IPS-18a (cell line): ENCODE results near the gene CCND3.

ENCODE experiments used
- H3K27ac ChIP-seq: one replicate; pipeline ENCODE4 v1.5.1; 2013; ENCODE audit warnings: low read length
- H3K27me3 ChIP-seq: one replicate; pipeline ENCODE4 v1.6.1; 2013; ENCODE audit warnings: mild to moderate bottlenecking, low read length; ENCODE audit not compliant: control insufficient read depth, insufficient read depth
- H3K36me3 ChIP-seq: one replicate; pipeline ENCODE4 v1.6.1; 2013; ENCODE audit warnings: low read depth, low read length; ENCODE audit not compliant: control insufficient read depth
- H3K4me1 ChIP-seq: one replicate; pipeline ENCODE4 v1.6.1; 2013; ENCODE audit warnings: low read depth, low read length; ENCODE audit not compliant: control insufficient read depth
- H3K4me3 ChIP-seq: one replicate; pipeline ENCODE4 v1.5.1; 2013; ENCODE audit warnings: low read length
- H3K9ac ChIP-seq: one replicate; pipeline ENCODE4 v1.6.1; 2013; ENCODE audit warnings: mild to moderate bottlenecking, low read length, moderate library complexity
- H3K9me3 ChIP-seq: one replicate; pipeline ENCODE4 v1.6.1; 2013; ENCODE audit warnings: low read depth, low read length; ENCODE audit not compliant: control insufficient read depth

CCND3 gene

GRCh38 chr6:41914869-41915530 lies 26.6 kb downstream of the CCND3 start:
- Histone ChIP-seq H3K4me3 (no peak overlapping the region), H3K9ac (no peak overlapping the region), H3K4me1 (no peaks in the 10 kb centered on the region), H3K36me3 (peaks cover 7% of the 10 kb centered on the region), H3K9me3 (no peaks in the 10 kb centered on the region), H3K27ac (no peak overlapping the region), H3K27me3 (no peaks in the 10 kb centered on the region)

GRCh38 chr6:41914343-41914742 lies 27.3 kb downstream of the CCND3 start:
- no peak overlapping the region for H3K9ac ChIP-seq
- no peak overlapping the region for H3K4me3 ChIP-seq
- no peaks in the 10 kb centered on the region for H3K4me1 ChIP-seq
- peaks cover 7% of the 10 kb centered on the region for H3K36me3 ChIP-seq
- H3K9me3 ChIP-seq: no peaks in the 10 kb centered on the region
- no peak overlapping the region for H3K27ac ChIP-seq
- H3K27me3 ChIP-seq: no peaks in the 10 kb centered on the region

- Histone ChIP-seq H3K36me3 (peaks cover 39% of the 10 kb centered on the region), H3K9ac (no peak overlapping the region)
These were observed 31.9 kb downstream of the CCND3 start for GRCh38 chr6:41909727-41910126.

GRCh38 chr6:41901882-41902519 lies 39.6 kb downstream of the CCND3 start:
- Histone ChIP-seq H3K4me1 (no peaks in the 10 kb centered on the region), H3K36me3 (peaks cover 23% of the 10 kb centered on the region), H3K27me3 (no peaks in the 10 kb centered on the region), H3K9me3 (no peaks in the 10 kb centered on the region), H3K4me3 (no peak overlapping the region), H3K27ac (no peak overlapping the region), H3K9ac (no peak overlapping the region)

More at GRCh38 chr6:41909727-41910126, 31.9 kb downstream of the CCND3 start:
- Histone ChIP-seq H3K9me3 (no peaks in the 10 kb centered on the region), H3K27me3 (no peaks in the 10 kb centered on the region), H3K4me3 (no peak overlapping the region), H3K27ac (no peak overlapping the region), H3K4me1 (no peaks in the 10 kb centered on the region)

GRCh38 chr6:41900861-41901260 lies 40.7 kb downstream of the CCND3 start:
- Histone ChIP-seq H3K9ac (no peak overlapping the region), H3K36me3 (peaks cover 11% of the 10 kb centered on the region)

GRCh38 chr6:41896281-41896680 lies 45.3 kb downstream of the CCND3 start:
- peak overlapping the region; percentile 98 for H3K27ac ChIP-seq
- H3K36me3 ChIP-seq: no peaks in the 10 kb centered on the region
- peak overlapping the region; percentile 95 for H3K9ac ChIP-seq
- no peaks in the 10 kb centered on the region for H3K27me3 ChIP-seq
- H3K4me3 ChIP-seq: peak overlapping the region; percentile 92
- no peaks in the 10 kb centered on the region for H3K9me3 ChIP-seq
- peaks cover 22% of the 10 kb centered on the region for H3K4me1 ChIP-seq

More at GRCh38 chr6:41900861-41901260, 40.7 kb downstream of the CCND3 start:
- H3K4me3 ChIP-seq: no peak overlapping the region
- H3K4me1 ChIP-seq: peaks cover 8% of the 10 kb centered on the region
- H3K27me3 ChIP-seq: no peaks in the 10 kb centered on the region
- H3K9me3 ChIP-seq: no peaks in the 10 kb centered on the region
- H3K27ac ChIP-seq: no peak overlapping the region

- Histone ChIP-seq H3K4me3 (peak within 1 kb of the TSS; percentile 92), H3K4me1 (peaks cover 22% of the 10 kb centered on the region), H3K27me3 (no peaks in the 10 kb centered on the region), H3K27ac (peak within 1 kb of the TSS; percentile 98), H3K9ac (peak within 1 kb of the TSS; percentile 95), H3K36me3 (no peaks in the 10 kb centered on the region), H3K9me3 (no peaks in the 10 kb centered on the region)
These were observed 46.0 kb downstream of the CCND3 start, which contains the start of gene USP49 for GRCh38 chr6:41895300-41896233. USP49 (minus strand) TSS chr6:41895375; CDS start chr6:41806983, 88,392 bp downstream.

- no peaks in the 10 kb centered on the region for H3K27me3 ChIP-seq
- peak overlapping the region; percentile 95 for H3K9ac ChIP-seq
- H3K36me3 ChIP-seq: no peaks in the 10 kb centered on the region
- peaks cover 22% of the 10 kb centered on the region for H3K4me1 ChIP-seq
- no peaks in the 10 kb centered on the region for H3K9me3 ChIP-seq
- peak overlapping the region; percentile 92 for H3K4me3 ChIP-seq
- H3K27ac ChIP-seq: no peak overlapping the region
These were observed 47.0 kb downstream of the CCND3 start for GRCh38 chr6:41894366-41895299.

GRCh38 chr6:41892921-41893564 lies 48.6 kb downstream of the CCND3 start:
- H3K27ac ChIP-seq: no peak overlapping the region
- H3K27me3 ChIP-seq: no peaks in the 10 kb centered on the region
- peaks cover 22% of the 10 kb centered on the region for H3K4me1 ChIP-seq
- H3K36me3 ChIP-seq: no peaks in the 10 kb centered on the region
- H3K9me3 ChIP-seq: no peaks in the 10 kb centered on the region
- peak overlapping the region; percentile 92 for H3K4me3 ChIP-seq
- H3K9ac ChIP-seq: peak overlapping the region; percentile 95

GRCh38 chr6:41887331-41887751 lies 54.3 kb downstream of the CCND3 start:
- Histone ChIP-seq H3K4me3 (no peak overlapping the region), H3K4me1 (peaks cover 9% of the 10 kb centered on the region), H3K27me3 (no peaks in the 10 kb centered on the region), H3K9ac (no peak overlapping the region), H3K9me3 (no peaks in the 10 kb centered on the region), H3K36me3 (no peaks in the 10 kb centered on the region), H3K27ac (no peak overlapping the region)
